SHP77 treated with DMSO at 0.1 percent for 48 hours (cell line): Measurements from ENCODE around the gene CIROP.
"Not testable (repeated sequence)": the region's sequence is repeated elsewhere in the genome, so short reads cannot be mapped to it uniquely, and the experiment has no call there.

ENCODE experiments used
- DNase-seq: peaks from one replicate; lab custom pipeline; 2025; lab: John Stamatoyannopoulos, UW

The CIROP gene

DNA sequence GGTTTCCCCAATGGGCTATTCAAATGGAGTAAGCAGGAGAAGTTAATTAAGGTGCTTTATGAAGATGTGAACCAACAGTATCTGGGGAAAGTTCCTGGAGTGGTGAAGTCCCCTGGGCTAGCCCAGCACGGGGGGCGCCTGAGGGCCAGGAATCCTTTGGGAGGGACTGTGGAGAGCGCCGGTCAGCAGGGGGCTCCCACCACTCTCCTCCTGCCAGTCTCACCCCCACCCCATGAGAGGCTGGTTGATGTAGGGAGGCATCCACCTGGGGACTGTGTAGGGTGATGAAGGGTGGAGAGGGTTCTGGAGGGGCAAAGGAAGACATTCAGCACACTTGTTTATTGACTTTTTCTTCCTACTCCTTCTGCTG lies 9.9 kb upstream of the CIROP start:
- DNase-seq: no peak

DNA sequence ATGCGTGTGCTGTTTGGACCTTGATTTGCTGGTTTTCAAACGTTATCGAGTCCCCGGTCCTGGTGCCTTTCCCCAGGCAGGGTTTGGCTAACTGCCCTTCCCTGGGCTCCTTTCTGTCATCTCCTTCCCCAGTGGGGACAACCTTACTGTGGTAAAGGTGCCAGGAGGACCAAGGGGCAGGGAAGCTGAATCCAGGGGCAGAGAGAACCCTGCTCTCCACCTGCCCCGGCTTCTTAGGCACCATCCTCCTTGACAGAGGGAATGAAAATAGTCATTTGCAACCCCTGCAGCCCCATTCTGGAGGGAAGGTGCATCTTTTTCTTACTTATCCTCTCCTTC lies 9.3 kb upstream of the CIROP start:
- no peak for DNase-seq

DNA sequence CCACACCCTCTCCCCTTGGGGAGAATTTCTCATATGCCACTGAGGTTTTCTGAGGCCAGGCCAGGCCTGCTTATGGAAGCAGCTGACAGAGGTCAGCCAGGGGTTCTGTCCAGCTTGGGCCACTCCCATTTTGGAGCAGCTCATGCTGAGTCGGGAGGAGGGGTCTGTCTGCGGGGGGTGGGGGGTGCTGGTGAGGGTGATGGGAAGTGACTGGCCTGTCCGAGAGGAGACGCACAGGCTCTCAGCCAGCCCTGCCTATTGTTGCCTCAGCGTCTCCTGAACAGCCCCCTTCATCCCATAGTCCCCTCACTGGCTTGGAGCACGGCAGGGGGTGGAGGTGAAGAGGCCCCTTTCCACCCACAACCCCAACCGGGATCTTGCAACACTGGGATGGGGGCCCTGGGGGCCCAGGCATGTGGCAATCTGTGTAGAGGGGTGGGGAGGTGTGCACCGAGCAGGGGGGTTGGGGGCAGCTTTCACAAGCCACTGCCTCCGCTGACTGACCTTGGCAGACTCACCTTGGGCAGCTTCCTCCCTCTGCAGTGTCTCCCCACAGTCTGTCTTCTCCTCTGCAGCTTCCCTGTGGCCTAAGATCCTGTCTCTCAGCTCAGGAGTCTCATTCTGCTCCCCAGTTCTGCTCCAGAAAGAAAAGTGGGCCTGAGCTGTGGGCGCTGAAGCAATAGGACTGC lies 8.8 kb upstream of the CIROP start:
- DNase-seq: no peak

DNA sequence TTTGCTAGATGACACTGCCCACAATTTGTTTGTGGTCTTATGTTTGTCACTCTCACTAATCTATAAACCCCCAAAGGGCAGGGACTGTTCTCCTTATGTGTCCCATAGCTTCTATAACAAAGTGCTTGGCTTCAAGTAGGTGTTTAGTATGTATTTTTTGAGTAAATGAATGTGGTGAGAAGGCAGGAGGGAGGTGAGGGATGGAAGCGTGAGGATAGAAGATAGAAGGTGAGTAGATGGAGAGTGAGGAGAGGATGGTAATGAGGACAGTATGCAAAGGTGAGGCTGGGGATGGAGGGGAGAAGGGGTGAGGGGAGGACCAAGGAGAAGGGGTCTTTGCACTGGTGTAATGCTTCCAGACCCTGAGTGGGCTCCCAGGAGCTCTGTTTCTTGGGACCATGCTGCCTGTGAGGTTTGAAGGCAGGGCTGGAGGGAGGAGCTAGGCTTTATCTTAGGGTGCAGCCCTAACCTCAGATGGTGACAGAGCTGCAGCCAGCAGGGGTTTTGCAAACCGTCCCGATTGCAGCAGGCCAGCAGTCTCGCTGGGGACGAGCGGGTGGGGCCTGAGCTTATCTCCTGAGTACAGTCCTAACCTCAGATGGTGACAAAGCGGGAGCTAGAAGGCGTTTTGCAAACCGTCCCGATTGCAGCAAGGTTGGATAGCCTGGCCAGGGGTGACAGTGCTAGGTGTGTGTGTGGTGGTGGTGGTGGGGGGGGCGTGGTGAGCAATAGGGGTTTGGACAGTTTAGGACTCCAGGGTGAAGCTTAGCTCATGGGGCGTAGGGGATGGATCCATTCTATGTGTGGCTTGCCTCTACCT lies 7.8 kb upstream of the CIROP start:
- DNase-seq: no peak

DNA sequence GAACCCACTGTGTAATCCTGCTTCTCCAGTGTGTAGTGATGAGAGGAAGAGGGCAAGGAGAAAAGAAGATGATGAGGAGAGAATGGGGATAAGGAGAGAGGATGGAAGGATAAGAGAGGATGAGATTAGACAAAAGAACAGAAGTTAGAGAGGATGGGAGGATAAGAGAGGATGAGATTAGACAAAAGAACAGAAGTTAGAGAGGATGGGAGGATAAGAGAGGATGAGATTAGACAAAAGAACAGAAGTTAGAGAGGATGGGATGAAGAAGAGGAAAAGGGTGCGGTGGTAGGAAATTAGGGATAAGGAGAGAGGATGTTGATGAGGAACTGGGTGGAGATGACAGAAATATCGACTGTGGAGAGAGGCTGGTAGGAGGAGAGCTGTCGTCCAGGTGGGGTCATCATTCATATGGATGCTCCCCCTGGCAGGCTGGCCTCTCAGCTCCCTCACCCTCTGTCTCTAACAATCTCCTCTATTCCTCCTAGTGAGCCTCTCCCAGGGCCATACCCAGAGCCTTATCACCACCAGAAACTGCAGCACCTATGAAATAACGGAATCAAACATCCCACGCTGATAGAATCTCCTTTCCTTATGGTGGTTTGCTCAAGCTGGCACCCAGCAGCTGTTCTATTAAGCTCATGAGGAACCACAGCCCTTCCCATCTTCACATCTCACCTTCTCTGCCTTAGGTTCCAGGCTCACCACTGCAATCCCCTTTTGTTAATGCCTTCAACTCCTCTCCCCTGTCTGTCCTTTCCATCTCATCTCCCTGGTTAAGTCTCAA lies 6.0 kb upstream of the CIROP start:
- no peak for DNase-seq

DNA sequence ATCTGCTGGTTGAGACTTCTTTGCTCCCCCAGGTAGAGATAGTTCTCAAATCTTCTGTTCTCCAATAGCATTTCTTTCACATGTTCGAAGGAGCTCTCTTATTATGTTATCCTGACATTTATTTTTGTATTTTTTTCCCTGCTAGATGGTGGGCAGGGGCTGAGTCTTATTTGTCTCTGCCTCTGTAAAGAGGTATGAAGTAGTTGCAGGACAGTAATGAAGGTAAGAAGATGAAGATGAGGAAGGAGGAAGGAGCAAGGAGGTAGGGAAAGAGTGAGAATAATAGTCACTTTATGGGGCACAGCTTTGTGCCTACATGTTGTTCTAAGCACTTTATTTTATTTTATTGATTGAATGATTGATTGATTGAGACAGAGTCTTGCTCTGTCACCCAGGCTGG lies 5.0 kb upstream of the CIROP start:
- no peak for DNase-seq

DNA sequence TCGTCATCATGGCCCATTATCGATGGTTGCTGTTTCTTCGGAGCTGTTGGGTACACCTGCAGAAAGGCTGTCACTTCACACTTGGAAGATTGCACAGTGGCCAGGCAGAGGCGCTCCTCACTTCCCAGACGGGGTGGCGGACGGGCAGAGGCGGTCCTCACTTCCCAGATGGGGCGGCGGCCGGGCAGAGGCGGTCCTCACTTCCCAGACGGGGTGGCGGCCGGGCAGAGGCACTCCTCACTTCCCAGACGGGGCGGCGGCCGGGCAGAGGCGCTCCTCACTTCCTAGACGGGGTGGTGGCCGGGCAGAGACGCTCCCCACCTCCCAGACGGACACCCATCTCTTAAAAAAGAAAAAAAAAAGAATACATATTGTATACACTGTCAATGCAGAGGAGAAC lies 3.4 kb upstream of the CIROP start:
- DNase-seq: not testable (repeated sequence)

DNA sequence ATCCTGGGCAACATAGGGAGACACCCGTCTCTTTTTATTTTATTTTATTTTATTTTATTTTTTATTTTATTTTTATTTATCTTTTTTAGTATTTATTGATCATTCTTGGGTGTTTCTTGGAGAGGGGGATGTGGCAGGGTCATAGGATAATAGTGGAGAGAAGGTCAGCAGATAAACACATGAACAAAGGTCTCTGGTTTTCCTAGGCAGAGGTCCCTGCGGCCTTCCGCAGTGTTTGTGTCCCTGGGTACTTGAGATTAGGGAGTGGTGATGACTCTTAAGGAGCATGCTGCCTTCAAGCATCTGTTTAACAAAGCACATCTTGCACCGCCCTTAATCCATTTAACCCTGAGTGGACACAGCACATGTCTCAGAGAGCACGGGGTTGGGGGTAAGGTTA lies 2.8 kb upstream of the CIROP start:
- not testable (repeated sequence) for DNase-seq

DNA sequence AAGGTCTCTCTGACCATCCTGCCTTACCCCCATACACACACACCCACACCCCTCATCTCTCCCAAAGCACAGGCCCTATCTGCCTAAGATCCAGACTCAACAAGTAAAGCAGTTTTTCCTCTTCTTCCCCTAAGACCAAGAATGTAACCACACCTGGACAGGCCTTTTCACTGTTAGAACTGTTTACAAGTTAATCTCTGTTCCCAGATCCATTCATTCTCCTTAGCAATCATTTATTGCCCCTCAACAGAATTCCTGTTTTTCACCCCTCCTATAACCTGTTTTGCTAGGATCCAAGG lies 1.9 kb upstream of the CIROP start:
- no peak for DNase-seq

DNA sequence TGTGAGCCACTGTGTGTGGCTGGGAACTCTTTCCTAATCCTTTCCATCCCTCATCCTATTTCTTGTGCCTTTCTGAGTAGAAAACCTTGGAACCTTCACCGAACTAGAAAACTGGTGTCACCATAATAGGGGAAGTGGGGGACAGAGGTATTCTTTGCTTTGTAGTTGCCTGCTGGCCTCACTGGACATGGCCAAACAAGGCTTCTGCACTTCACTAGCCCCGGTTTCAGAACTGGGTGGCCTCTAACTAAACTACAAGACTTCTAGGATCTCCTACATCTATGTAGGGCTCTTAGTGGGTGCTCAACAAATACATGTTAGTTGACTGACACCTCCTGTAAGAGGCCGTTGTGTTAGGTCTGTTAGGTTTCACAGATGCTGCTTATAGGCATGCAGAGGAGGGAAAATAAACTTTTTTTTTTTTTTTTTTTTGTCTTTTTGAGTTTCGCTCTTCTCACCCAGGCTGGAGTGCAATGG lies 597 bp upstream of the CIROP start:
- no peak for DNase-seq

DNA sequence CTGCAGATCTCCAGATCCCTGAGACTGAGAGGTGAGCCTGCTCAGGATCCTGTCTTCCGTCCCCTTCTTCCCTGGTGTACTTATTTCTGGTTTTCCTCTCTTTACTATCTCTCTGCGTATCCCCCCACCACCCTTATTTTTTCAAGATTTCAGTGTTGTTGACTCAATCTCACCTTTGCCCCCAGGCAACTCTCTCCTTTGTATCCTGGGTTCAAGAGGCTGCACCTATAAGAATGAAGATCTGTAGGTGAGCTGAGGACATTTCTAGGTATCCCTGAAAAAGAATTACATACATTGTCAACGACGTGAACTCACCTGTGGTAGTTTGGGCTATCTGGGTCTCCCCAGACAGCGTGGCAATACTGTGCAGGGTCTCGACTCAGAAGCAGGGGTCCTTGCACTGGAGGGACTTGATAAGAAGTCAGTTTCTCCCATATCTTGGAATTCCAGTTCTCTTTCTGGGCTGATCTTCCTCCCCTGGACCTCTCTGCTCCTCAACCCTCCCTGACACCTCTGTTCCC lies 659 bp downstream of the CIROP start:
- DNase-seq: no peak

DNA sequence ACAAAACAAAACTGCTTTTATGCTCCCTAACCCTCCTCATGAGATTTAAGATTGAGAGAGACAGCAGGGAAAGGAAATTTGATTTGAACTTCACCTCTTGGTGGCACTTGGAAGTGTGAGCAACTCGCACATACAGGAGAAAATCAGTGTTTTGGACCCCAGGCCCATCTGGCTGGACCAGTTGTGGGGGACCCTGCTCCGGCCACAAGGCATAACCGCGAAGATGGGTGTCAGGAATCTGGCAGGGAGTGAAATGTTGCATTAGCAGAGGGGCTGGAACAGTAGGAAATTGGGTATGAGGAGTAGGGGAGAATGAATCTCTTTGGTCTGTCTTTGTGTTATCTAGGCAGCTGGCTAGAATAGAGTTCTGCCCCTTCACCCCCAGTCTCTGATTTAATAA lies 1.2 kb downstream of the CIROP start:
- DNase-seq: no peak

DNA sequence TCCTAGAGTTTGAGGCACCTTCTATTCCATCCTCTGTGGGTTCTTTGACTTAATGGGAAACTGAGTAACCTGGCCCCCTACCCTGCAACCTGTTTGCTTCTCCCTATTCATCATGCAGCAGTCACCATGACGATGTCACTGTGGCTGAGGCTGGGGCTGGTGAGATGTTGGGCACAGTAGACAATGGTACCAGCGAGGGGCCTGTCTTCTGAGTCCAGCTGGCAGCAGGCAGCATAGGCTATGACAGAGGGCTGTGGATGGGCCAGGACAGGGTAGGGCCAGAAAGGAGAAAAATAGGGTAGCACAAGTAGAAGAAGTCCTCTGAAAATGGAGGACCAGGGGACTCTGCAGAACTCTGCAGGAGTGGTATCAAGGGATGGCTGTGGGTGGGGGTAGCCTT lies 2.0 kb downstream of the CIROP start:
- no peak for DNase-seq

DNA sequence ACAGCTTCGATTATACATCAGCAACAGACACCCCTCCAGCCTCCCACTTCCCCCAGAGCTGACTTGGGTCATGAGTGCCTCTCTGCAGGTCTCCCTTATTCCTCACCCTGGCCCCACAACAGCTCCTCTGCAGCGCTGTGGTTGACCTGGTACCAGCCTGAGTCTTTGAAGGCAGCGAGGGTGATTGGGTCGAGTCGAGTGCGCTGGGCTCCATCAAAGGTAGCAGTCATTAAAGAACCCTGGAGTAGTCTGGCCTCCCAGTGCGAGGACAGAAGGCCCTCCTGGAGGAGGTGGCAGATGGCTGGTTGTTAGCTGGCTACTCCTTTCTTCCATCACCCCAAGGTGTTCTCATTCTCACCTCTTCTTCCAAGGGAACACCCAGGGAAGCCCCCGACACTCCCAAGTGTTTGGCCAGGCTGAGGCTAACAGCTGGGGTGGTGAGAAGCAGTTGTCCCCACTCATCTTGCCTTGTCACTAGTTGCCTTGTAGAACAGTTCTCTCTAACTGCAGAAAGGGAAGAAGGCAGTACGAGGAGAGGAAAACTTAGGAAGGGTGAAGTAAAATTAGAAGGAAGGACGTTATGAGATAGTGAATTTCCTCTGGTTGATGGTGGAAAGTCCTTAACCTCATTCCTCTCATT lies 2.7 kb downstream of the CIROP start:
- no peak for DNase-seq

DNA sequence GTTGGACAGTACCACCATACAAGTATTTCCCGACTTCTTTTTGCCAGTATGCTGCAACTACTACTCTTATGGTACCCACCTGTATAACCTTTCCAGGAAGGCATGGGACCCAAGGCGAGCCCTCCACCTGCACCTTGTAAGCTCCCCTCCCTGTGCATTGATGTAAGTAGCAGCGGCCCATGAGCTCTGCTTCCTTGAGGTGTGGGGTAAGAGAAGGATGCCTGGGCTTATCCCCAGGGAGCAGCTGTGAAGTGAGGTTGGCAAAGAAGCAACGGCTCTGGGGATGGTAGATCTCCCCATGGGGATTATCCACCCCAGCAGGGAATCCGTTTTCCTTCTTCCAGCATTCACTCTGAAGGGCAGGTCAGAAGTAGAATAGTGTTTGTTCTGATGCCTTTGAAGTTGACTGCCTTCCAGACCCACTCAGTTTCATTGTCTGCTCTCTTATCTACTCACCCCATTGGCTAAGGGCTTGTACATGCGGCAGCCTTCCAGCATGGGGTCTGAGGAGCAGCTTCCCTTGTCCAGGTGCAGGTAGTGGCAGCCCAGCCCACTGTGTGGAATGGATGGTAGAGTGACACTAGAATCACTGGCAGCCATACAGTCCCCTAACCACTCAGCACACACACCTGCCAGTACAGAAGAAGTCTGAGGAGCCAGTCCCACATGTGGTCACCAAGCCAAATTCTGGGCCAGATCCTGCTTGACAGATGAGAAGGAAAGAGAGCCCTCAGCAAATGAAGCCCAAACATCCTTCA lies 3.4 kb downstream of the CIROP start:
- no peak for DNase-seq

DNA sequence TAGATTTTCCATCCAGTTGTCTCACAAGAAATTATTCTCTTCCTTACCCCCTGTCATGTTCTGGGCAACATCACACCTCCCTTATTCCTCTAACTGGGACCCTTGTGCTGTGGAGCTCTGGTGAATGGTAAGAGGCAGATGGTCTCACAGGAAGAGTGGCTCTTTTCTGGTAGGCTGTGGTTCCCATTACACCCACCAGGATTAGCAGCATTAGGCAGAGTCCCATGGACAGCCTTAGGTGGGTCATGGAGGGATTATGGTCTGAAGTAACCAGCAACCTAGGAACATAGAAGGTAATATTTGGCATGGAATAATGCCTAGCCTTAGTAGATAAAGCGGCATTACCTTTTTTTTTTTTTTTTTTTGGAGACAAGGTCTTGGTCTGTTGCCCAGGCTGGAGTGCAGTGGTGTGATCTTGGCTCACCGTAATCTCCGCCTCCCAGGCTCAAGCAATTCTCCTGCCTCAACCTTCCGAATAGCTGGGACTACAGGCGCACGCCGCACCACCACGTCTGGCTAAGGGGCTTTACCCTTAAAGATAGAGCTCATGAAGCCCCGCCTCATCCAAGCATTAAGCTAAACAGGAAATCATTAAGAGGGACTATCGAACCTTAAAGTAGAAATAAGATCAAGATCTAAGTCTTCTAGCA lies 5.5 kb downstream of the CIROP start:
- DNase-seq: no peak

DNA sequence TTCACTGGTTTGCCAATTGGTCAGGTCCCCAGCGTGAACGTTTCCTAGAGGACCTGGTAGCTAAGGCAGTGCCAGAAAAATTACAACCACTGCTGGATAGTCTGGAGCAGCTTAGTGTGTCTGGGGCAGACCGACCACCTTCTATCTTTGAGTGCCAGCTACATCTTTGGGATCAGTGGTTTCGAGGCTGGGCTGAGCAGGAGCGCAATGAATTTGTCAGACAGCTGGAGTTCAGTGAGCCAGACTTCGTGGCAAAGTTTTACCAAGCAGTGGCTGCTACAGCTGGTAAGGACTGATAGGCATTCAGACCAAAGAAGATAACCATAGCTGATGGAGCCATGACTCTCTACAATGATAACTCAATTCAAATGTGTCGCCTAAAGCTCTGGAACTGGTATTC lies 7.0 kb downstream of the CIROP start:
- DNase-seq: no peak

DNA sequence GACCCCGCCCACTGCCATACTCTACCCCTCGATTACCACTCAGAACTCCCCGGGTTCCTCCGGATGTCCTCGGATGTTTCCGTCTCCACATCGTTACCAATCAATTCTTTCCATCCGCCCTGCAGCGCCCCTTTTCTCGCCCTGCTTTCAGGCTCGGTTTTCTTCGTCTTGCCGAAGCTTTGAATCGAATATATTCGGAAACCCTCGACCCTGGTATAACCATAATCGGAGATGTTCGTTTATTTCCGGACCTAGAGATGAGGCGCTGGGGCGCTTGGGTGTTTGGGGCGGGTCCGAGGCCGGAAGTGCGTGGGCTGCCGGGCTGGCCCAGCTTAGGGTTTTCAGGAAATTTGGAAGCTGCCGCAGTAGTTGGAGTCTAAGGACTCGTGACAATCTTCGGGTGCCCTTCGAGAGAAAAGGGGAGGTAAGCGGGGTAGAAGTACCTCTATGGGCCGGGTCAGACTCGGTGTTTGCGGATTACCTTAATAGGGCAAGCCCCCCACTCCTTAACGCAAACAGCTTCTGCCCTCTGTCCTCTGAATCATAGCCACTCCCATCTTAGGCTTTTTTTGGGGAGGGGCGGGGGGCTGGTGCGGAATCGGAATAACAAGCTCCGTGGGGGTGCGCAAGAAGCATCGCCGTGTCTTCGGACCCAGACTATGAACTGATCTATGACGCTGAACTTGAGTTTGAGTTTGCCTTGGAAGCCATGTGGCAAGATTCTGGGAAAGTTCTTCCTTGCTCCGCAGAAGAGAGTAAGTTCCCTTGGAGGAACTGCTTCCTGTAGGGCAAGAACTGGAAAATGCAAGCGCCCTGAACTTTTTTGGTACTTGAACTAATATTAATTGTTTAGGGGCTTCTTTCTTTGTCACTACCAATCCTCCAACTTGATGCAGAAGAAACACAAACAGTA lies 9.3 kb downstream of the CIROP start, which contains the start of gene C14orf119:
C14orf119 (plus strand) TSS at position 310 of the 913 bp plus-strand sequence. CDS start 2,154 bp downstream, outside the sequence.
- no peak for DNase-seq

DNA sequence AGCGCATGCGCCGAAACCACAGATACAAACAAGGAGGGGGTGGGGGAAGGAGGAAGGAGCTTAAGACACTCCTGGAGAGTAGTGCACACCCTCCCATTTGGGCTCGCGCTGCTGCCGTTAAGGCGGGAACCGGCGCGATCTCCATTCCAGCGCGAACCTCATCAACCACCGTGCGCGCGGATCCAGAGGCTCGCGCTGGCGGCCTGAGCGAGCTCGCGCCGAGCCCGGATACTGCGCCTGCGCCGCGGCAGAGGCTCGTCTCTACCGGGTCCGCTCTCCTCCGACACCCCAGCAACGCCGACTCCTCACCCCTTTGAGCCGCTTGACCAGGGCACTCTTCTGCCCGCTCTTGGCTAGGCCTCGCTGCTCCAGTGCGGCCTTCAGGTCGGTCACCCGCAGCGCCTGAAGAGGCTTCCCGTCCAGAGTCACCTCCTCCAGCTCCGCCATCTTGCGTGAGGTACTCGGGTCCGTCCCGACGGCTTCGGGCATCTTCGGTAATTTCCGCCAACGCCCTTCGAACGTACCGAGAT lies 10.1 kb downstream of the CIROP start, which contains the start of gene ACIN1:
ACIN1 (minus strand) TSS at position 471 of the 530 bp plus-strand sequence; CDS start at position 447, 24 bp downstream.
- DNase-seq: no peak
